Measurements from ENCODE around the gene CAMTA1.

DNA sequence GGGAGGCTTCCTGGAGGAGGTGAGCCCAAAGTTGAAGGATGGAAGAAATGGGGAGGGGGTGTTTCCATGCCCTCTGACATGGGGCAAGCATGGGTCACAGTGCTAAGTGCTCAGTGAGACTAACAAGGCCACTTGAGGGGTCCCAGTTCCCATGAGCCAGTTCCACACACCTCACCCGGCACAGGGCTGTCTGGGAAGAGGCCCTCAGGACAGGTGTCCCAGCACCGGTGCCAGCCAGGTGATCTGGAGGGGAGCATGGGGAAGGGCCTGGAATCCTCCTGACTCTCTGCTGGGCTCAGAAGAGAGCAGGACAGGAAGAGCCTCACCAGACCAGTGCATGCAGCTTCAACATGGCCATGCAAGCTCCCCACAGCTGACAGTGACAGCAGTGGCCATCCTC, 691.1 kb downstream of the CAMTA1 start:
- TF ChIP-seq, protein P1, sequence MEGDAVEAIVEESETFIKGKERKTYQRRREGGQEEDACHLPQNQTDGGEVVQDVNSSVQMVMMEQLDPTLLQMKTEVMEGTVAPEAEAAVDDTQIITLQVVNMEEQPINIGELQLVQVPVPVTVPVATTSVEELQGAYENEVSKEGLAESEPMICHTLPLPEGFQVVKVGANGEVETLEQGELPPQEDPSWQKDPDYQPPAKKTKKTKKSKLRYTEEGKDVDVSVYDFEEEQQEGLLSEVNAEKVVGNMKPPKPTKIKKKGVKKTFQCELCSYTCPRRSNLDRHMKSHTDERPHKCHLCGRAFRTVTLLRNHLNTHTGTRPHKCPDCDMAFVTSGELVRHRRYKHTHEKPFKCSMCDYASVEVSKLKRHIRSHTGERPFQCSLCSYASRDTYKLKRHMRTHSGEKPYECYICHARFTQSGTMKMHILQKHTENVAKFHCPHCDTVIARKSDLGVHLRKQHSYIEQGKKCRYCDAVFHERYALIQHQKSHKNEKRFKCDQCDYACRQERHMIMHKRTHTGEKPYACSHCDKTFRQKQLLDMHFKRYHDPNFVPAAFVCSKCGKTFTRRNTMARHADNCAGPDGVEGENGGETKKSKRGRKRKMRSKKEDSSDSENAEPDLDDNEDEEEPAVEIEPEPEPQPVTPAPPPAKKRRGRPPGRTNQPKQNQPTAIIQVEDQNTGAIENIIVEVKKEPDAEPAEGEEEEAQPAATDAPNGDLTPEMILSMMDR (IDR thresholded peaks at IDR 0.05): no peak
- TF ChIP-seq POLR2A (IDR thresholded peaks at IDR 0.05): no peak
